Measurements from ENCODE around the gene DUOXA2.

Gene DUOXA2

DNA sequence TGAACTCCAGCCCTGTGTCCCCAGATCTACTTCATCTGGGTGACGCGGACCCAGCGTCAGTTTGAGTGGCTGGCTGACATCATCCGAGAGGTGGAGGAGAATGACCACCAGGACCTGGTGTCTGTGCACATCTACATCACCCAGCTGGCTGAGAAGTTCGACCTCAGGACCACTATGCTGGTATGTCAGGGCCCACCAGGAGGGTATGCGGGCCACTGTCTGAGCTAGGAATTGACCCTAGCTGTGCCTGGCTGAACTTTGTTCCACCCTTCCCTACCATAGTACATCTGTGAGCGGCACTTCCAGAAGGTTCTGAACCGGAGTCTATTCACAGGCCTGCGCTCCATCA is 49.4 kb downstream of the DUOXA2 start:
- Histone ChIP-seq H3K27me3 (ENCODE audit: insufficient read depth, low read length) (no peaks in the 10 kb centered on the region), H2AFZ (ENCODE audit: low read length) (no peak overlapping the region), H3K9me3 (ENCODE audit: low read length) (no peaks in the 10 kb centered on the region), H4K20me1 (ENCODE audit: insufficient read depth, low read length) (no peaks in the 10 kb centered on the region), H3K9me2 (ENCODE audit: low read depth, low read length) (no peaks in the 10 kb centered on the region), H3K9ac (ENCODE audit: low read length) (no peak overlapping the region), H3K4me3 (ENCODE audit: low read depth, low read length, poor library complexity, severe bottlenecking) (no peak overlapping the region), H3K4me1 (ENCODE audit: insufficient read depth, low read length, severe bottlenecking) (peaks cover 5% of the 10 kb centered on the region), H3K27ac (ENCODE audit: low read depth, low read length, poor library complexity, severe bottlenecking) (no peak overlapping the region), H3K79me2 (ENCODE audit: insufficient read depth, low read length) (no peaks in the 10 kb centered on the region), H3F3A (ENCODE audit: insufficient read depth, low read length) (no peaks in the 10 kb centered on the region), H3K36me3 (ENCODE audit: insufficient read depth, low read length) (no peaks in the 10 kb centered on the region), H3K4me2 (ENCODE audit: low read length) (no peak overlapping the region)
- TF ChIP-seq EZH2 (IDR thresholded peaks at IDR 0.05; ENCODE audit: borderline replicate concordance, low read length): no peak

DNA sequence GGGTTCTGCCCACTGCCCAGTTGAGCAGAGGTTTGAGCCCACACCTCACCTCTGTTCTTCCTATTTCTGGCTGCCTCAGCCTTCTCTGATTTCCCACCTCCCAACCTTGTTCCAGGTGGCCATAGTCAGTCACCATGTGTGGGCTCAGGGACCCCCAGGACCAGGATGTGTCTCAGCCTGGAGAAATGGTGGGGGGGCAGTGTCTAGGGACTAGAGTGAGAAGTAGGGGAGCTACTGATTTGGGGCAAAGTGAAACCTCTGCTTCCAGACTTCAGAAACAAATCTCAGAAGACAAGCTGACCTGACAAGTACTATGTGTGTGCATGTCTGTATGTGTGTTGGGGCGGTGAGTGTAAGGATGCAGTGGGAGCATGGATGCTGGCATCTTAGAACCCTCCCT is 50.8 kb downstream of the DUOXA2 start:
- Histone ChIP-seq H3F3A (ENCODE audit: insufficient read depth, low read length) (no peaks in the 10 kb centered on the region), H4K20me1 (ENCODE audit: insufficient read depth, low read length) (no peaks in the 10 kb centered on the region), H3K79me2 (ENCODE audit: insufficient read depth, low read length) (no peaks in the 10 kb centered on the region), H3K9ac (ENCODE audit: low read length) (no peak overlapping the region), H2AFZ (ENCODE audit: low read length) (no peak overlapping the region), H3K9me3 (ENCODE audit: low read length) (no peaks in the 10 kb centered on the region), H3K36me3 (ENCODE audit: insufficient read depth, low read length) (no peaks in the 10 kb centered on the region), H3K4me3 (ENCODE audit: low read depth, low read length, poor library complexity, severe bottlenecking) (no peak overlapping the region), H3K4me1 (ENCODE audit: insufficient read depth, low read length, severe bottlenecking) (peaks cover 5% of the 10 kb centered on the region), H3K9me2 (ENCODE audit: low read depth, low read length) (no peaks in the 10 kb centered on the region), H3K4me2 (ENCODE audit: low read length) (no peak overlapping the region), H3K27me3 (ENCODE audit: insufficient read depth, low read length) (no peaks in the 10 kb centered on the region), H3K27ac (ENCODE audit: low read depth, low read length, poor library complexity, severe bottlenecking) (no peak overlapping the region)
- TF ChIP-seq, protein P1, sequence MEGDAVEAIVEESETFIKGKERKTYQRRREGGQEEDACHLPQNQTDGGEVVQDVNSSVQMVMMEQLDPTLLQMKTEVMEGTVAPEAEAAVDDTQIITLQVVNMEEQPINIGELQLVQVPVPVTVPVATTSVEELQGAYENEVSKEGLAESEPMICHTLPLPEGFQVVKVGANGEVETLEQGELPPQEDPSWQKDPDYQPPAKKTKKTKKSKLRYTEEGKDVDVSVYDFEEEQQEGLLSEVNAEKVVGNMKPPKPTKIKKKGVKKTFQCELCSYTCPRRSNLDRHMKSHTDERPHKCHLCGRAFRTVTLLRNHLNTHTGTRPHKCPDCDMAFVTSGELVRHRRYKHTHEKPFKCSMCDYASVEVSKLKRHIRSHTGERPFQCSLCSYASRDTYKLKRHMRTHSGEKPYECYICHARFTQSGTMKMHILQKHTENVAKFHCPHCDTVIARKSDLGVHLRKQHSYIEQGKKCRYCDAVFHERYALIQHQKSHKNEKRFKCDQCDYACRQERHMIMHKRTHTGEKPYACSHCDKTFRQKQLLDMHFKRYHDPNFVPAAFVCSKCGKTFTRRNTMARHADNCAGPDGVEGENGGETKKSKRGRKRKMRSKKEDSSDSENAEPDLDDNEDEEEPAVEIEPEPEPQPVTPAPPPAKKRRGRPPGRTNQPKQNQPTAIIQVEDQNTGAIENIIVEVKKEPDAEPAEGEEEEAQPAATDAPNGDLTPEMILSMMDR (IDR thresholded peaks at IDR 0.05; ENCODE audit: low read length): no peak
- no peak for TF ChIP-seq EZH2 (IDR thresholded peaks at IDR 0.05; ENCODE audit: borderline replicate concordance, low read length)

DNA sequence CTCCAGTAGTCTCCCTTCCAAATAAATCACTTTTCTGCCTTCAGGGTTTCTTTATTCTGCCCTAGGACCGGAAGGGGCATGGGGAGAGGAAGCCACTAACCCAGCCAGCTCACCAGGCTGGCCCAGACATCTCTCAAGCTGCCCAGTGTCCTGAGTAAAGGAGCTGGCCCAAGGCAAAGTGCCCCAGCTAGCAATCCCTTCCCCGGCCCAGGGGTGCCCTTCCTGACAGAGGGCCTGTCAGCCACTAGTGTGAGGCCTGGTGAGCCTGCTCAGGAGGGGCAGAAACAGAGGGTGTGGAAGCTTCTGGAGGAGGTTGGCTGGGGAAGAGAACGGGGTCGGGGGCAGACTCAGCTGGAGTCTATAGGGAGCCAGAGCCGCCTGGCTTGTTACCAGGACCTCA is 51.4 kb downstream of the DUOXA2 start:
- Histone ChIP-seq H3K9me3 (ENCODE audit: low read length) (no peaks in the 10 kb centered on the region), H2AFZ (ENCODE audit: low read length) (no peak overlapping the region), H3K4me2 (ENCODE audit: low read length) (no peak overlapping the region), H3K4me1 (ENCODE audit: insufficient read depth, low read length, severe bottlenecking) (peaks cover 5% of the 10 kb centered on the region), H3F3A (ENCODE audit: insufficient read depth, low read length) (no peaks in the 10 kb centered on the region), H3K79me2 (ENCODE audit: insufficient read depth, low read length) (no peaks in the 10 kb centered on the region), H3K27ac (ENCODE audit: low read depth, low read length, poor library complexity, severe bottlenecking) (no peak overlapping the region), H3K9ac (ENCODE audit: low read length) (no peak overlapping the region), H3K9me2 (ENCODE audit: low read depth, low read length) (no peaks in the 10 kb centered on the region), H3K4me3 (ENCODE audit: low read depth, low read length, poor library complexity, severe bottlenecking) (no peak overlapping the region), H4K20me1 (ENCODE audit: insufficient read depth, low read length) (no peaks in the 10 kb centered on the region), H3K27me3 (ENCODE audit: insufficient read depth, low read length) (no peaks in the 10 kb centered on the region), H3K36me3 (ENCODE audit: insufficient read depth, low read length) (no peaks in the 10 kb centered on the region)
- TF ChIP-seq, protein P1 (IDR thresholded peaks at IDR 0.05; ENCODE audit: low read length): no peak
- no peak for TF ChIP-seq EZH2 (IDR thresholded peaks at IDR 0.05; ENCODE audit: borderline replicate concordance, low read length)

DNA sequence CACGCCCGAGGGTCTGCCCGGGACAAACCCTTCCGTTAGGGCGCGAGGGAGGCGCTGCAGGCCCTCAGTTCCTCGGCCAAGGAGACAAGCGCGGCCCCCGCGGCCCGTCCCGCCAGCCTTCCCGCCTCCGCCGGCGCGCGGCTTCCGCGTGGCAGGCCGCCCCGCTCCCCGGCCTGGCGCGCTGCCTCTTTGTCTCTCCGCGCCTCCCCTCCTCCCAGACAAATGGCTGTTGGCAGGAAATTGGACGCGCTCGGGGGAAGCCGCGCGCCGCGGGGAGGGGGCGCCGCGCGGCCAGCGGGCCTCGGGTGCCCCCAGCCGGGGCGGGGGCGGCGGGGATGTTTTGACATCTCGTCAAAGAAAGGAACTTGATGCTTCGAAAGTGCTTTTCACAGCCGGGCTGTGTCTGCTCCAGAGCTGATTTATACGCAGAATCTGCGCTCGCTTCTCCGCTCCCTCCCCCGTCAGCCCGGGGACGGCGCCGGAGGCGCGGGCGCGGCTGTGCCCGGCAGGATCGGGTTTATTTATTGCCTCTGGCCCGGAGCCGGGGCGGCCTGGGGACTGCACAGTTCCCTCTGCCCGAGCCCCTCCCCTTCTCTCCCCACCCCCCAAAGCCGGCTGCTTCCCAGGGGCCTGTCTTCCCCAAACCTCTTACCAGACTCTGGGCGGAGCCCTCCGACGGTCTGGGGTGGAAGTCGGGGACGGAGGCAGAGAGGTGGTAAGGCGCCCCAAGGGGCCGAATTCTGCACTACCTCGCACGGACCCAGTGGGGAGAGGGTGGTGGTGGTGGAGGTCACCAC is 52.9 kb downstream of the DUOXA2 start:
- Histone ChIP-seq H3K9me2 (ENCODE audit: low read depth, low read length) (no peaks in the 10 kb centered on the region), H3K36me3 (ENCODE audit: insufficient read depth, low read length) (no peaks in the 10 kb centered on the region), H3K27ac (ENCODE audit: low read depth, low read length, poor library complexity, severe bottlenecking) (no peak overlapping the region), H3K27me3 (ENCODE audit: insufficient read depth, low read length) (no peaks in the 10 kb centered on the region), H3K9me3 (ENCODE audit: low read length) (no peaks in the 10 kb centered on the region), H3K4me2 (ENCODE audit: low read length) (peak overlapping the region; percentile 75), H4K20me1 (ENCODE audit: insufficient read depth, low read length) (no peaks in the 10 kb centered on the region), H3K4me1 (ENCODE audit: insufficient read depth, low read length, severe bottlenecking) (peaks cover 5% of the 10 kb centered on the region), H2AFZ (ENCODE audit: low read length) (peak overlapping the region; percentile 76), H3K9ac (ENCODE audit: low read length) (peak overlapping the region; percentile 81), H3F3A (ENCODE audit: insufficient read depth, low read length) (no peaks in the 10 kb centered on the region), H3K79me2 (ENCODE audit: insufficient read depth, low read length) (no peaks in the 10 kb centered on the region), H3K4me3 (ENCODE audit: low read depth, low read length, poor library complexity, severe bottlenecking) (peak overlapping the region; percentile 72)
- TF ChIP-seq, protein P1 (IDR thresholded peaks at IDR 0.05; ENCODE audit: low read length): peak; percentile 67
- no peak for TF ChIP-seq EZH2 (IDR thresholded peaks at IDR 0.05; ENCODE audit: borderline replicate concordance, low read length)

All from OCI-LY1 (cell line).